Measurements from ENCODE around the gene SELPLG.

SELPLG gene

GRCh38 chr12:108610856-108611605 is 22.7 kb downstream of the SELPLG start:
- intact Hi-C loops (cut with DNase I) = no loop called here
- no peak for DNase-seq

- intact Hi-C loops (cut with DNase I) = no loop called here
- DNase-seq = no peak
Measured at GRCh38 chr12:108610336-108610815, 23.3 kb downstream of the SELPLG start.

DNA sequence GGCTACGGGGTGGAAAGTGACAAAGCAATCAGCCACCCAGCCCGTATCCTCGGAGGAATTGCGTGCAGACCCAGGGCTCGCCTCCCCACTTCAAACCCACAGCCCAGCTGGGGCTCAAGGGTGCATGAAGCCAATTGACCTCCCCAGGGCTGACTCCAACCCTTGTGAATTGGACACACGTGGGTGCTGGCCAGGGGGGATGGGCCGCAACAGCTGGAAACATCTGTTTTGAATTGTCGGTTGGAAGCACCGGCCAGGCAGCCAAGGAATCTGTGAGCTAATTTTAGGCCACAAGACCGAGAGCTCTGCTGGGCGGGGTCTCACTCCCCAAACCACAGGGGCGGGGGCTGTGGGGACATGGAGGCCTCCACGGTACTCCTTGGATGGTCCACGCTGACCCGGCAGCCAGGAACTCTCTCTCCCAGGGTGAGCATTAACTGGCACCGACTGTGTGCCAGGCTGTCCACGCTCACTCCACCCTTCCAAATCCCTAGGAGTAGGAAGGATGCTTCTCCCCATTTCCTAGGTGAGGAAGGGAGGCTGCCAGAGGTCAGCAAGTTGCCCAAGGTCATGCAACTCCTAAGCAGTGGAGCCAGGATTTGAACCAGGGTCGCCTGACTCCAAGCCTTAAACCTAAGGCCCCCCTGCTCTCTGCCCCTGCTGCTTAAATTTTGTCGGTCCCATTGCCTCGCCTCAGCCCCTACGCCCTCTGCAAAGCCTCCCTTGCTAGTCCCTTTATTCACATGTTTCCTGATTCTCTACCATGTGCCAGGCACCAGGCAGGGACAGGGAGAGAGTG is 24.0 kb downstream of the SELPLG start:
- intact Hi-C loops (cut with DNase I) = no loop called here
- DNase-seq = no peak

GRCh38 chr12:108608616-108609015 is 25.1 kb downstream of the SELPLG start:
- no peak for DNase-seq
- intact Hi-C loops (cut with DNase I) = no loop called here

GRCh38 chr12:108607981-108608600 is 25.6 kb downstream of the SELPLG start:
- intact Hi-C loops (cut with DNase I) = no loop called here

GRCh38 chr12:108606492-108606891 is 27.2 kb downstream of the SELPLG start:
- no peak for DNase-seq
- intact Hi-C loops (cut with DNase I) = no loop called here

More at GRCh38 chr12:108607981-108608600, 25.6 kb downstream of the SELPLG start:
- DNase-seq = no peak

- intact Hi-C loops (cut with DNase I) = no loop called here
- no peak for DNase-seq
Measured at GRCh38 chr12:108605690-108606406, 27.8 kb downstream of the SELPLG start.

- intact Hi-C loops (cut with DNase I) = no loop called here
Measured at GRCh38 chr12:108605000-108605689, 28.5 kb downstream of the SELPLG start.

GRCh38 chr12:108604208-108604941 is 29.3 kb downstream of the SELPLG start:
- DNase-seq = no peak
- intact Hi-C loops (cut with DNase I) = no loop called here

More at GRCh38 chr12:108605000-108605689, 28.5 kb downstream of the SELPLG start:
- no peak for DNase-seq

DNA sequence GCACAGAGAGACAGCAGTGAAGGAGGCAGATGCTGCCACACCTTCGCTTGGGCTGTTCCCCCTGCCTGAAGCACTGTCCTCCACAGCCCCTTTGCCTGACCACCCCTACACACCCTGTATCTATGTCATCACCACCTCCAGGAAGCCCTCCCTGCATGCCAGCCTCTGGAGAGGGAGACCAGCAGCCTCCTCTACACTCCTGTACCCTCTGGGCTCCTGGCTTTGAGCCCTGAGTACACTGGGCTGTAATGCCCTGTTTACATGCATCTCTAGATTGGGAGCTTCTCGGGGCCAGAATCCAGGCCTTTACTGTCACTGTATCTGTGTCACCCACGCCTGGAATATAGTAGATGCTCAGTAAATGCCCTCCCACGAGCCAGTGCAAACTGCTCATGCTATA is 30.0 kb downstream of the SELPLG start:
- no peak for DNase-seq
- intact Hi-C loops (cut with DNase I) = no loop called here

DNA sequence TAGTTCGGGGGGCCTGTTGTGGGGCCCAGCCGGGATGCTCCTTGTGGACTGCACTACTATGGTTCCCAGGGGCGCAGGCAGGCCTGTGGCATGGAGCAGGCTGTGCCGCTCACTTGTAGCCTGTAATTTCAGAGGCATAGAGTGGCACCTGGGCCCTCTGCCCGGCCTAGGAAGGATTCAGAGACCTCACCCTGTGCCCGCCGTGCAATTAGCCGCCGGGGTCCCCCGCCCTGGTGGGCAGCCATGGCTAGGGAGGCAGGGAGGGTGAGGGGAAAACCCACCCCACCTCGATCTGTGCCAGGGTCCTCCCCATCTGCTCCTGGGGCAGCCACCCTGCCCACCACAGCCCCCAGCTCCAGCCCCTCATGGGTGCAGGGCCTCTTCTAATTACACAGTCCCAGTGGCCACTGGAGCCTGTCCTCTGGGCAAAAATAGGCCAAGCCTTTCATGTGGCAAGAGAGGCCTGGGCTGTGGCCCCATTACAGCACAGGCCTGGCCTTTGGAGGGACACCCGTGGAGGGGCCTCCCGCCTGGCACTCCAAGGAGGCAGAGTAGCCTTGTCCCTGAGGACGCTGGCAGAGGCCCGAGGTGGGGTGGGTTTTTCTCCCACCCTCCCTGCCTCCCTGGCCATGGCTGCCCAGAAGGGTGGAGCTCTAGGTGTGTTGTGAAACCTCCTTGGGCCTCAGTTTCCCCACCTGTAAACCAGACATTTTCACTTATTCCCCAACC is 30.6 kb downstream of the SELPLG start:
- DNase-seq = no peak
- intact Hi-C loops (cut with DNase I) = no loop called here

DNA sequence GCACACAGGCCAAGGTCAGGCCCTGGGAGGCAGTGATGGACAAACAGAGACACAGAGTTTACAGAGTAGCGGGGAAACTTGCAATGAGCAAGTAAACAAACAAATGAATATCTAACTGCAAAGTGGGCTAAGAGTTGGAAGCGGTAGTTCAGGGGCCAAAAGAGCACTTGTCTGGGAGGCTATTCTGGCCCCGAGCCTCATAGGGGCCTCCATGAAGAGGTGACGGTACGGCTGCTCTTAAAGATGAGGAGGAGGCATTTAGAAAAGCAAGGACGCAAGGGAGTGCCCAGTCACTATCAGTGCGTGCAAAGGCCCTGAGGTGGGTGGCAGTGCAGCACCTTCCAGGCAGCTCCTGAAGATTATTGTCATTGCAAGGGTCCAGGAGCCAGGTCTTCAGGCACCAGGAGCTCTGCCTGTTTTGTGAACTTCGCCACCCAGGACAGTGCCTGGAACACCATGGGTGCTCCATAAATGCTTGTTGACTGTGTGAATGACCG is 31.4 kb downstream of the SELPLG start:
- DNase-seq = no peak
- intact Hi-C loops (cut with DNase I) = no loop called here

GRCh38 chr12:108600702-108601007 is 33.0 kb downstream of the SELPLG start:
- intact Hi-C loops (cut with DNase I) = no loop called here
- no peak for DNase-seq

DNA sequence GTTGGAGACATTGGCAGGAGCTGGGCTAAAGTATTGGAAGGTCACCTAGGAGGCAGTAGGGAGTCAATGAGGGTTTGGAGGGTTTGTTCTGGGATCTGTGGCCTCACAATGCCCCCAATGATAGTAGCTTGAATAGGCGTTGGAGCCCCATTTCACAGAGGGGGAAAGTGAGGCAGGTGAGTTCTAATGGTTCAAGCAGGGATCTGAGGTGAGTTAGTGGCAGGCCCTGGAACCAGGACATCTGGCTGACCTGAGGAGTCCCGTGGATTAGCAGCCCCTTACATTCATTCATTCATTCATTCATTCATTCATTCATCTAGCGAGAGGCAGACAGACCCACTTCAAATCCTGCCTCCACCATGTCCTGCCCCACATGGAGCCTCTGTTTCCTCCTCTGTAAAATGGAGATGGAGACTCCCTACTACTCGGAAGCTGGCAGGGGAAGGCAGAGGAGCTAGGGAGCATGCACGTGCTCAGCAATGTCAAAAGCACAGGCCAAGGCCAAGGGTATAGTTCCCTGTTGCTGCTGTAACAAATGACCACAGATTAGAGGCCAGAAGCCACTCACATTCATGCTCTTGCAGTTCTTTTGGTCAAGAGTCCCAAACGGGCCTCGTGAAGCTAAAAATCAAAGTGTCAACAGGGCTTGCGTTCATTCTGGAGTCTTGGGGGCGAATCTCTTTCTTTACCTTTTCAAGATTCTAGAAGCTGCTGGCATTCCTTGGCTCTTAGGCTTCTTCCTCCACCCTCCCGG is 33.6 kb downstream of the SELPLG start:
- no peak for DNase-seq
- intact Hi-C loops (cut with DNase I) = no loop called here

GRCh38 chr12:108599541-108599940 is 34.2 kb downstream of the SELPLG start:
- DNase-seq = no peak
- intact Hi-C loops (cut with DNase I) = no loop called here

- DNase-seq = no peak
- intact Hi-C loops (cut with DNase I) = no loop called here
Measured at GRCh38 chr12:108598553-108599250, 35.0 kb downstream of the SELPLG start.
